K562 (cell line): Measurements from ENCODE around the gene FAM117B. TPM values are rescaled to one million over a fixed set of nuclear protein-coding genes. Genes with fewer than 3 reads are reported as not detected.

ENCODE experiments used
- DNMT1 ChIP-seq: fragments of 450-650 bp; IDR thresholded peaks from 2 replicates; pipeline ENCODE4 v1.6.1; 2016; ENCODE audit warnings: antibody characterized with exemption, mild to moderate bottlenecking
- DPF2 ChIP-seq: fragments of 450-650 bp; IDR thresholded peaks from 2 replicates; pipeline ENCODE4 v1.6.1; 2016
- EHMT2 ChIP-seq: fragments of 450-650 bp; IDR thresholded peaks from 2 replicates; pipeline ENCODE4 v1.6.1; 2018; ENCODE audit warnings: antibody characterized with exemption
- KAT7 ChIP-seq: sonication (generic); formaldehyde crosslinking; IDR thresholded peaks from 2 replicates; pipeline ENCODE4 v1.8.0; 2022; ENCODE audit warnings: missing genetic modification reagents, mild to moderate bottlenecking, borderline replicate concordance
- NONO ChIP-seq, 2 experiments: fragments of 200-400 bp in 1 of 2; fragments of 450-650 bp in 1 of 2; formaldehyde crosslinking in 1 of 2; IDR thresholded peaks; 2 replicates each; pipeline ENCODE4 v1.6.1; 2017; ENCODE audit warnings: low read depth in 2 of 2, mild to moderate bottlenecking in 2 of 2, moderate library complexity in 2 of 2, low read length in 1 of 2
- TAF9B ChIP-seq: fragments of 450-650 bp; IDR thresholded peaks from 2 replicates; pipeline ENCODE4 v1.6.1; 2018; ENCODE audit warnings: mild to moderate bottlenecking; ENCODE audit not compliant: partially characterized antibody
- TRIM25 ChIP-seq: fragments of 450-650 bp; IDR thresholded peaks from 2 replicates; pipeline ENCODE4 v1.7.0; 2016; ENCODE audit warnings: borderline replicate concordance
- ZNF140 ChIP-seq: fragments of 250-450 bp; sonication (Bioruptor Pico); IDR thresholded peaks from 2 replicates; pipeline ENCODE4 v1.8.0; 2021; ENCODE audit warnings: moderate library complexity, mild to moderate bottlenecking, inconsistent platforms
- ZNF717 ChIP-seq: fragments of 250-450 bp; sonication (Bioruptor Pico); IDR thresholded peaks from 2 replicates; pipeline ENCODE4 v1.5.0; 2021
- ZZZ3 ChIP-seq: fragments of 450-650 bp; IDR thresholded peaks from 2 replicates; pipeline ENCODE4 v1.6.1; 2016; ENCODE audit warnings: antibody characterized with exemption, mild to moderate bottlenecking, moderate library complexity
- polyA plus RNA-seq, 8 experiments: library from polyadenylated mRNA; depleted of rRNA in 4 of 8; stranded (reverse) in 5 of 8; unstranded in 3 of 8; fragments of >200 nt; fragmentation: Nextera tagmentation in 2 of 8; fragmentation: Illumina TruSeq in 1 of 8; extraction: Ambion mirVana in 2 of 8; extraction: Trizol in 1 of 8; gene quantifications; 2 replicates each; pipeline versions ENCODE4 v1.2.1 to v1.2.3, GENCODE V29; 2011 to 2014; ENCODE audit warnings: inconsistent platforms in 1 of 8, missing spikeins in 1 of 8
- total RNA-seq, 7 experiments: library from RNA; depleted of rRNA in 6 of 7; stranded (reverse); fragments of >200 nt in 6 of 7; fragmentation: Illumina TruSeq in 2 of 7; extraction: Trizol in 2 of 7; gene quantifications; 2 replicates each; pipeline versions ENCODE4 v1.2.1 to v1.2.3, GENCODE V29; 2011 to 2021; ENCODE audit warnings: low replicate concordance in 1 of 7
- TF ChIP-seq, protein P1 (sequence below), 2 experiments: fragments of 450-650 bp; formaldehyde crosslinking in 1 of 2; IDR thresholded peaks; 2 replicates each; pipeline versions ENCODE4 v1.4.0 to v1.6.1; 2014 to 2020; ENCODE audit warnings: mild to moderate bottlenecking in 2 of 2, borderline replicate concordance in 1 of 2, low read depth in 1 of 2

FAM117B gene
- total and polyA plus RNA-seq, 9 of the 15 experiments (the other 6 are each of a cell fraction or from before 2014, with no cell fraction given), result 1.6 to 5.2 (median 2.6) TPM

DNA sequence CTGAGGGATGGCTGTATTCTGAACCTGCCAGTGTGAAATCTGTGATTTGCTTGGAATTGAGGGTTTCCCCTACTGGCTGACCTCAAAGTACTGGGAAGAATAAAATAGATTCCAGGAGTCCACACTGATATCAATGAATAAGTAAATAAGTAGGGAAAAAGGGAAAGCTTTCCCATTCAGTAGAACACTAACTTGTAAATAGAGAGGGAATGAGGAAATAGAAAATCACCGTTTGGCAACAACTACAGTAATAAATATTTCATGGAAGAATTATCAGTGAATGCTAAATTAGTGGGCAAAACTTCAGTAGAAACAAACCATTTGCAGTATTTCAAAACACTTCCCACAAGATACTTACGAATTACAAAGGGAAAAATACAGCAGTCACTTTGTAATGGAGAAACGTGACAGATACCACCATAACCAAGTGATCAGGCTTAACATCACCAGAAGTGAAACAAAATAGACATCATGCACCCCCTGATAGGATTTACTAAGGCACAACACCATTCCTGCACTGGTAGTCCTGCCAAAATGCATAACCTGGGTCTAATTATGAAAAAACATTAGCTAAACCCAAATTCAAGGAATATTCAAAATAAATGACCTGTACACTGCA, 148.3 kb downstream of the FAM117B start (continued):
- TF ChIP-seq, protein P1, sequence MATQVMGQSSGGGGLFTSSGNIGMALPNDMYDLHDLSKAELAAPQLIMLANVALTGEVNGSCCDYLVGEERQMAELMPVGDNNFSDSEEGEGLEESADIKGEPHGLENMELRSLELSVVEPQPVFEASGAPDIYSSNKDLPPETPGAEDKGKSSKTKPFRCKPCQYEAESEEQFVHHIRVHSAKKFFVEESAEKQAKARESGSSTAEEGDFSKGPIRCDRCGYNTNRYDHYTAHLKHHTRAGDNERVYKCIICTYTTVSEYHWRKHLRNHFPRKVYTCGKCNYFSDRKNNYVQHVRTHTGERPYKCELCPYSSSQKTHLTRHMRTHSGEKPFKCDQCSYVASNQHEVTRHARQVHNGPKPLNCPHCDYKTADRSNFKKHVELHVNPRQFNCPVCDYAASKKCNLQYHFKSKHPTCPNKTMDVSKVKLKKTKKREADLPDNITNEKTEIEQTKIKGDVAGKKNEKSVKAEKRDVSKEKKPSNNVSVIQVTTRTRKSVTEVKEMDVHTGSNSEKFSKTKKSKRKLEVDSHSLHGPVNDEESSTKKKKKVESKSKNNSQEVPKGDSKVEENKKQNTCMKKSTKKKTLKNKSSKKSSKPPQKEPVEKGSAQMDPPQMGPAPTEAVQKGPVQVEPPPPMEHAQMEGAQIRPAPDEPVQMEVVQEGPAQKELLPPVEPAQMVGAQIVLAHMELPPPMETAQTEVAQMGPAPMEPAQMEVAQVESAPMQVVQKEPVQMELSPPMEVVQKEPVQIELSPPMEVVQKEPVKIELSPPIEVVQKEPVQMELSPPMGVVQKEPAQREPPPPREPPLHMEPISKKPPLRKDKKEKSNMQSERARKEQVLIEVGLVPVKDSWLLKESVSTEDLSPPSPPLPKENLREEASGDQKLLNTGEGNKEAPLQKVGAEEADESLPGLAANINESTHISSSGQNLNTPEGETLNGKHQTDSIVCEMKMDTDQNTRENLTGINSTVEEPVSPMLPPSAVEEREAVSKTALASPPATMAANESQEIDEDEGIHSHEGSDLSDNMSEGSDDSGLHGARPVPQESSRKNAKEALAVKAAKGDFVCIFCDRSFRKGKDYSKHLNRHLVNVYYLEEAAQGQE (IDR thresholded peaks at IDR 0.05; ENCODE audit: borderline replicate concordance), result no peak
- TF ChIP-seq, protein P1 (CRISPR knock-in tag; IDR thresholded peaks at IDR 0.05; ENCODE audit: low read depth), result no peak
- TF ChIP-seq NONO (IDR thresholded peaks at IDR 0.05; ENCODE audit: low read depth in 2 of 2, low read length in 1 of 2) (no peak), ZZZ3 (no peak), ZNF717 (CRISPR knock-in tag) (no peak), DPF2 (no peak), TAF9B (no peak), KAT7 (CRISPR knock-in tag) (no peak), ZNF140 (CRISPR knock-in tag) (no peak), DNMT1 (no peak), EHMT2 (no peak), TRIM25 (no peak)
